Measurements from ENCODE around the gene RABGAP1L.

Gene RABGAP1L

DNA sequence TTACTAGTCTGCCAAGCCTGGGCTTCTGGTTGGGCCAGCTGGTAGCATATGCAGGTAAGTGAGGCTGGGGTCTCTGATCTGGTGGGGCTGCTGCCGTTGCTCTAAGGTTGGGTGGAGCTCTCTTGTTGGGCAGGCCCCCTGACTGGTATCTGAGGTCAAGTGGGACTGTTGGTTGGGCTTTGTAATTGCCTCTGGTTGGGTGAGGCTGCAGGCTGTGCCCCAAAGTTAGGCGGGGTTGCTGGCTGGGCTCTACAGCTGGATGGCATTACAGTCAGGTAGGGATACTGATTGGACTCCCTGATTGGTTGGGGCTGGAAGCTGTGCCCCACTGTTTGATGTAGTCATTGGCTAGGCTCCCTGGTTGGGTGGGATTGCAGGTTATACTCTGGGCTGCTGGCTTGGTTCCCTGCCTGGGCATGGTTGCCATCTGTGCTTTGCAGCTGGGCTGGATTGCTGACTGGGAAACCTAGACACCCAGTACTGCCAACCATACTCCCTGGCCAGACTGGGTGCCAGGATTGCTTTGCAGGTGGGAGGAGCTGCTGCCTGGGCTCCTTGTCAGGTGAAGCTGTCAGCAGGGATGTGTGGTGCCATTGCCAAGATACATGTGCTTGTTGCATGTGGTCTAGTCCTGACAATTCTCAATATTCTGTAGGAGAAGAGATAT is 130.5 kb downstream of the RABGAP1L start:
- no peak for TF ChIP-seq CTCF (IDR thresholded peaks at IDR 0.05; ENCODE audit: low read depth, low read length, missing control alignments)
- H3K4me3 ChIP-seq (replicated peaks; ENCODE audit: low read depth, low read length), result no peak overlapping the region
- no peak for DNase-seq (ENCODE audit: extremely low read depth, low read depth)

GRCh38 chr1:174291059-174291458 is 131.7 kb downstream of the RABGAP1L start:
- no peak overlapping the region for H3K4me3 ChIP-seq (replicated peaks; ENCODE audit: low read depth, low read length)
- no peak for DNase-seq (ENCODE audit: extremely low read depth, low read depth)
- TF ChIP-seq CTCF (IDR thresholded peaks at IDR 0.05; ENCODE audit: low read depth, low read length, missing control alignments), result no peak

DNA sequence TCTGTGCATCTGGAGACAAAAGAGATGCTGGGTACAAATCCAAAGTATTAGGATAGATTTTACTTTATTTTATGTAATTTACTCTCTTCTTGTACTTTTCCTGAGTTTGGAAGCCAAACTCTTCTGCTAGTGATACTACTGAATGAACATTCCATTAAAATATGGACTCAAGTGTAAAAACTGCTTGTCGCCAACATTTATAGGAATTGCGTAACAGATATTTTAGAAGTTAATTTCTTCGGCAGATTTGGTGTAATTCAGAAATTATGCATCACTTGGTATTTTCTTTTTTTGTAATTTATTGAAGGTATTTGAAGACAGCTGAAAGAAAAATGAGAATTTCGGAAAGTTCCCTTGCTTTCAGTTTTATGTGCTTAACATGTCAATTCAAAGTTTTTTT is 137.0 kb downstream of the RABGAP1L start:
- no peak overlapping the region for H3K4me3 ChIP-seq (replicated peaks; ENCODE audit: low read depth, low read length)
- no peak for DNase-seq (ENCODE audit: extremely low read depth, low read depth)
- TF ChIP-seq CTCF (IDR thresholded peaks at IDR 0.05; ENCODE audit: low read depth, low read length, missing control alignments), result no peak

DNA sequence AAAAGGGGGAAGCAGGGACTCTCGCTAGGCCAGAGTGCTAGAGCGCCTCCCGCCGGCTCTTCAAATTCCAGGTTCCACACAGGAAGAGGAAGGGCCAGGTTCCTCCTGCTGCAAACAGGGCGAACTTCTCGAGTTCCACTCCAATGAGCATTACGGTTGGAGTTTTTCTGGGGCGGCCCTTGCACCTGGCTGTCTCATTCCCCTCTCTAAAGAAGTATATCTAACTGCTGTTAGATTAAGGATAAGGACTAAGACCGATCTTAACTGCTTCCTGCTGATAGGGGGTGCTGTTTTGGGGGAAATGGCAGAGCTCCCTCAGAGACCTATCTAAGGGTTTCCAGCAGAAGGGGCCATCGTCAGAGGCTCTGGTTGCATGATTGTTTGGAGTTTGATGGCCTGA is 138.0 kb downstream of the RABGAP1L start:
- TF ChIP-seq CTCF (IDR thresholded peaks at IDR 0.05; ENCODE audit: low read depth, low read length, missing control alignments), result no peak
- DNase-seq (ENCODE audit: extremely low read depth, low read depth), result no peak
- no peak overlapping the region for H3K4me3 ChIP-seq (replicated peaks; ENCODE audit: low read depth, low read length)

DNA sequence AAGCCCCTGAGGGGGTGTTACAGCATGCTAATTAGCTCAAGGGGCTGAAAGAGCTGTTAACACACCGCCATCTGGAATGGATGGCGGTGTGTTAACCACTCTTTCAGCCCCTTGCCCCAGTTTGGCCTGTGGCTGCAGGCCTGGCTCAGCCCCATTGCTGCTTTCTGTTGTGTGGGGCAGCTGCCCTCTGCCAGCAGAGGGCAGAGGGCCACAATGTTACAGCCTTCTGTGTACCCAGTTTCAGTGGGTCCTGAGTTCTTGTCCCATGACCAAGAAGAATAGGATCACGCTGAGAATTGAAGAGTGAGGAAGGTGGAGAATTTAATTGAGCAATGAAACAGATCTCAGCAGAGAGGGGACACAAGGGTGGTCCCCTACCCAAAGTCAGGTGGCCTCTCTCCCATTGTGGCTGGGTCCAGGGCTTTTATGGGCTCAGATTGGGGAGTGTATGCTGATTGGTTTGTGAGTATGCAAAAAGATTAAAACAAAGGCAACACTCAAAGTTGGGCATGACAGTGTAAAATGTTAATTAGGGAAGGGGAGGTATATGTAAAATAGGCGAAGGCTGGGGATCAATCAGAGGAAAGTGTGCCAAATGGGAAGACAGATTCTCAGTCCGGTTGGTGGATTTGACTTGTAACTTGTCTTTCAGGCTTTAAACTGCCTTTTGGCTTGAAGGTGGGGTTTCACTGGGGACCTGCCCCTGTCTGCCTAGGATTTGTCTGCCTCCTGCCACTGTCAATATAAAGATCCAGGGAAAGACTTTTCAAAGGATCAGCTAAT is 142.2 kb downstream of the RABGAP1L start:
- no peak for DNase-seq (ENCODE audit: extremely low read depth, low read depth)
- H3K4me3 ChIP-seq (replicated peaks; ENCODE audit: low read depth, low read length), result no peak overlapping the region
- no peak for TF ChIP-seq CTCF (IDR thresholded peaks at IDR 0.05; ENCODE audit: low read depth, low read length, missing control alignments)

DNA sequence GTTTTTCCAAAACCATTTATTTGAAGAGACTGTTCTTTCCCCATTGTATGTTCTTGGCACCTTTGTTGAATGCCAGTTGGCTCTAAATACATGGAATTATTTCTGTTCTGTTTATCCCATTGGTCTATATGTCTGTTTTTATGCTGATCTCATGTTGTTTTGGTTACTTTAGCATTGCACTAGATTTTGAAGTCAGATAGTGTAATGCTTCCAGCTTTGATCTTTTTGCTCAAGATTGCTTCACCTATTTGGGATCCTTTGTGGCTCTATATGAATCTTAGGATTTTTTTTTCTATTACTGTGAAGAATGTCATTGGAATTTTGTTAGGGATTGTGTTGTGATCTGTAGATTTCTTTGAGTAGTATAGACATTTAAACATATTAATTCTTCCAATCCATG is 149.3 kb downstream of the RABGAP1L start:
- no peak for DNase-seq (ENCODE audit: extremely low read depth, low read depth)
- TF ChIP-seq CTCF (IDR thresholded peaks at IDR 0.05; ENCODE audit: low read depth, low read length, missing control alignments), result no peak
- H3K4me3 ChIP-seq (replicated peaks; ENCODE audit: low read depth, low read length), result no peak overlapping the region

Data from HFF-Myc (cell line).